PC-3 (cell line): ENCODE data around the gene LRRTM2. TPM values are rescaled to one million over a fixed set of nuclear protein-coding genes. Genes with fewer than 3 reads are reported as not detected.

Experiments
- ATAC-seq: fragments of 200-7000 bp; cut with Tn5 transposase; 2 replicates; pipeline ENCODE4 v1.9.1; 2020; ENCODE audit warnings: mild to moderate bottlenecking, moderate library complexity
- BruUV-seq: library from RNA; stranded (reverse); fragments of 400-500 nt; replicated peaks from 2 replicates; lab custom pipeline; 2021; lab: Mats Ljungman, UMichigan
- CTCF ChIA-PET: fragments of 300-600 bp; sonication (Branson Sonifier 250); formaldehyde crosslinking; loops from one replicate; lab custom pipeline; 2022; ENCODE audit warnings: antibody characterized with exemption; lab: Charles Lee
- POLR2A ChIA-PET: fragments of 300-600 bp; sonication (Branson Sonifier 250); formaldehyde crosslinking; loops from one replicate; lab custom pipeline; 2022; ENCODE audit warnings: antibody characterized with exemption; ENCODE audit not compliant: unreplicated experiment; lab: Charles Lee
- DNase-seq: peaks from one replicate; pipeline ENCODE4 v3.0.0-alpha.2; 2015
- H2AFZ ChIP-seq: fragments of 300-600 bp; sonication (generic); 2 replicates; pipeline ENCODE4 v1.6.0; 2016; ENCODE audit warnings: antibody characterized with exemption, low read length
- H3F3A ChIP-seq: fragments of 300-600 bp; sonication (generic); one replicate; pipeline ENCODE4 v1.6.0; 2017; ENCODE audit warnings: antibody characterized with exemption, low read length, control low read depth, mild to moderate bottlenecking; ENCODE audit not compliant: unreplicated experiment
- H3K27ac ChIP-seq: fragments of 300-600 bp; sonication (generic); 2 replicates; pipeline ENCODE4 v1.5.1; 2016; ENCODE audit warnings: mild to moderate bottlenecking, low read length
- H3K27me3 ChIP-seq: fragments of 300-600 bp; sonication (generic); 2 replicates; pipeline ENCODE4 v1.6.1; 2016; ENCODE audit warnings: low read length, mixed read lengths
- H3K36me3 ChIP-seq: fragments of 300-600 bp; sonication (generic); 2 replicates; pipeline ENCODE4 v1.6.1; 2016; ENCODE audit warnings: low read depth, mixed run types, low read length, mixed read lengths
- H3K4me1 ChIP-seq: fragments of 300-600 bp; sonication (generic); 2 replicates; pipeline ENCODE4 v1.5.1; 2016; ENCODE audit warnings: low read length; ENCODE audit not compliant: insufficient read depth
- H3K4me2 ChIP-seq: fragments of 300-600 bp; sonication (generic); 2 replicates; pipeline ENCODE4 v1.6.0; 2016; ENCODE audit warnings: low read length
- H3K4me3 ChIP-seq: fragments of 300-600 bp; sonication (generic); 2 replicates; pipeline ENCODE4 v1.5.1; 2016; ENCODE audit warnings: mild to moderate bottlenecking, low read length, mixed read lengths
- H3K79me2 ChIP-seq: fragments of 300-600 bp; sonication (generic); 2 replicates; pipeline ENCODE4 v1.6.1; 2017; ENCODE audit warnings: low read length, mixed read lengths
- H3K9ac ChIP-seq: fragments of 300-600 bp; sonication (generic); 2 replicates; pipeline ENCODE4 v1.6.0; 2016; ENCODE audit warnings: mild to moderate bottlenecking, low read length
- H3K9me2 ChIP-seq: fragments of 300-600 bp; sonication (generic); replicated peaks from 2 replicates; pipeline ENCODE4 v1.6.1; 2016; ENCODE audit warnings: mixed run types, low read length, mixed read lengths
- H3K9me3 ChIP-seq: fragments of 300-600 bp; sonication (generic); 2 replicates; pipeline ENCODE4 v1.6.1; 2016; ENCODE audit warnings: low read length, mixed read lengths
- H4K20me1 ChIP-seq: fragments of 300-600 bp; sonication (generic); 2 replicates; pipeline ENCODE4 v1.6.1; 2016; ENCODE audit warnings: low read length, mixed read lengths
- CTCF ChIP-seq: fragments of 300-600 bp; sonication (generic); conservative IDR thresholded peaks from 2 replicates; pipeline ENCODE4 v1.5.1; 2017; ENCODE audit warnings: antibody characterized with exemption, low read depth, mild to moderate bottlenecking, low read length
- EZH2 ChIP-seq: fragments of 300-600 bp; sonication (generic); IDR thresholded peaks from one replicate; pipeline ENCODE4 v1.6.1; 2017; ENCODE audit warnings: antibody characterized with exemption, mild to moderate bottlenecking, low read length; ENCODE audit not compliant: unreplicated experiment
- EZH2phosphoT487 ChIP-seq: fragments of 300-600 bp; sonication (generic); IDR thresholded peaks from 2 replicates; pipeline ENCODE4 v1.6.1; 2018; ENCODE audit warnings: mild to moderate bottlenecking, antibody characterized with exemption, low read length, borderline replicate concordance
- intact Hi-C: fragments of 100-400 bp; cut with micrococcal nuclease; formaldehyde crosslinking; loops from 2 replicates; pipeline ENCODE4 v1.9.0; 2023
- total RNA-seq: library from RNA; depleted of rRNA; stranded (reverse); fragments of >200 nt; gene quantifications from 2 replicates; pipeline ENCODE4 v1.2.3, GENCODE V29; 2014

LRRTM2 gene
- total RNA-seq, 1 experiment from 2014 or later, result not detected

DNA sequence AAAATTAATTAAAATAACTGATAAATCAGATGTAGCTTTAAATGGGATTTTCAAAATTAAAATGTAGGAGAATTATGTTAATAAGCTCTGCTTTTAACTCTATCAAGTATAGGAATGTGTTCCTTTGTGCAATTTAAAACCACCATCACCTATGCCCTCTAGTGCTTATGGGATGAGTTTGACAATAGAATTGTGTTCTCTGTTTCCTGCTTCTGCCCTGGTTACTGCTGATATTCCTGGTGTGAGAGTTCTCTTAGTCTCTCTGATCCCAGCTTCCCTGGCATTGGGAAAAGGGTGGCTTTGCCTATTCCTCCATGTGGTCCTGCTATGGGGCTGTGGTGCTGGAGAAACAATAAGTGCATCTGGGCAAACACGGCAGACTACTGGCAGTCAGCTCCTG is 8.1 kb downstream of the LRRTM2 start:
- POLR2A ChIA-PET, result no interaction called here
- Histone ChIP-seq H3K36me3 (no peaks in the 10 kb centered on the region), H3K9me2 (no peaks in the 10 kb centered on the region), H4K20me1 (no peaks in the 10 kb centered on the region), H3K4me1 (no peaks in the 10 kb centered on the region), H3K27me3 (no peaks in the 10 kb centered on the region), H3K4me3 (no peak overlapping the region), H3K27ac (no peak overlapping the region), H3K79me2 (no peaks in the 10 kb centered on the region), H3F3A (no peaks in the 10 kb centered on the region), H3K9ac (no peak overlapping the region), H3K9me3 (no peaks in the 10 kb centered on the region), H2AFZ (no peak overlapping the region), H3K4me2 (no peak overlapping the region)
- ATAC-seq, result no peak
- TF ChIP-seq EZH2phosphoT487, result no peak
- TF ChIP-seq CTCF, result no peak
- TF ChIP-seq EZH2, result no peak
- no peak for DNase-seq
- intact Hi-C loops, result no loop called here
- CTCF ChIA-PET, result no interaction called here
- BruUV-seq, result no TSS peak

DNA sequence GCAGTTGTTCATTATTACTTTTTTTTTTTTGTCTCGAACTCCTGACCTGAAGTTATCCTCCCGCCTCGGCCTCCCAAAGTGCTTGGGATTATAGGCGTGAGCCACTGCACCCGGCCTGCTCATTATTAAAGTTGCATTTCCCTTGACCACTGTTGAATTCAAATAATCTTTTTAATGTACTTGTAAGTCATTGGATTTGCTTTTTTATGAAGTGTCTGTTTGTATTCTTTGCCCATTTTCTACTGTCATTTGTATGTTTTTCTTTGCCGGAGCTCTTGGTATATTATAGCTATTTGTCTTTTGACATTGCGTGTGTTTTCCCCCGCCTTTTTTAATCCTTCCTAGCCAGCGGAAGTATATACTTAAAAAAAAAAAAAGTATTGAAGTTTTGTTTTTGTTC is 22.0 kb downstream of the LRRTM2 start:
- TF ChIP-seq EZH2 (no peak), EZH2phosphoT487 (no peak), CTCF (no peak)

DNA sequence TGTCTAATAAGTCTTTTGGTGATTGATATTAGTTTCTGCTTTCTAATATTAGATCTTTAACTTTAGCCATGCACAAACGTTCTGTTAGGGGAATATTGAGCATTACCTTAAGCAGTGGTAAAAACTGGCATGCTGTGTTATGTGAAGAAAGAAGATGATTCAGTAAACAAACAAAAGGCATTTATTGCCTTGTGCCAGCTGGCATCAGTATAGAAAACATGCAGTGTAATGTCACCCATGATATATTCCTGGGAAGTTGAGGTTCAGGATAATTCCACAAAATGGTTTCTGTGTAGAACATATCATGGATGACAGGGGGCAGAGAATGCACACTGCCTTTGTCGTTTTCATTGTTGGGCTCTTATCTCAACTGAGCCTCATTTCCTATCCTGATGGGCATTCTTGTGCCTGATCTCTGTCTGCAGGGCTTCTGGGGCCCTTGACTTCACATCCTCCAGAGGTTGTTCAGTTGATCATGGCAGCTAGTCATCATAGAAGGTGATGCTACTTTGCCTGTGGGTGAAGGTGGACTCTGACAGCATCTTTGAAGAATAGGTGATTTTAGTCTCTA is 24.2 kb downstream of the LRRTM2 start:
- intact Hi-C loops, result no loop called here
- ATAC-seq (no peak), DNase-seq (no peak)
- BruUV-seq, result no TSS peak
- Histone ChIP-seq H3K4me2 (no peak overlapping the region), H3F3A (no peaks in the 10 kb centered on the region), H3K4me1 (no peaks in the 10 kb centered on the region), H3K79me2 (no peaks in the 10 kb centered on the region), H4K20me1 (no peaks in the 10 kb centered on the region), H3K9me2 (no peaks in the 10 kb centered on the region), H3K9ac (no peak overlapping the region), H3K4me3 (no peak overlapping the region), H3K9me3 (no peaks in the 10 kb centered on the region), H3K27ac (no peak overlapping the region), H3K36me3 (no peaks in the 10 kb centered on the region), H3K27me3 (no peaks in the 10 kb centered on the region), H2AFZ (no peak overlapping the region)
- ChIA-PET CTCF (no interaction called here), POLR2A (no interaction called here)
- TF ChIP-seq CTCF (no peak), EZH2phosphoT487 (no peak), EZH2 (no peak)

More for the DNA sequence above, 22.0 kb downstream of the LRRTM2 start:
- Histone ChIP-seq H2AFZ (no peak overlapping the region), H3K4me1 (no peaks in the 10 kb centered on the region), H3K9me3 (no peaks in the 10 kb centered on the region), H3K79me2 (no peaks in the 10 kb centered on the region), H3K9ac (no peak overlapping the region), H3K4me2 (no peak overlapping the region), H3K9me2 (no peaks in the 10 kb centered on the region), H3K36me3 (no peaks in the 10 kb centered on the region), H3K27ac (no peak overlapping the region), H3F3A (no peaks in the 10 kb centered on the region), H3K4me3 (no peak overlapping the region), H4K20me1 (no peaks in the 10 kb centered on the region), H3K27me3 (no peaks in the 10 kb centered on the region)
- no TSS peak for BruUV-seq
- ChIA-PET CTCF (no interaction called here), POLR2A (no interaction called here)
- DNase-seq (no peak), ATAC-seq (no peak)
- intact Hi-C loops, result no loop called here
